Eye (tissue), 1 donor: ENCODE results near the gene IQGAP3.
"Not testable (repeated sequence)": the region's sequence is repeated elsewhere in the genome, so short reads cannot be mapped to it uniquely, and the experiment has no call there.

Experiments
- DNase-seq: peaks from one replicate; pipeline ENCODE4 v3.0.0-alpha.2; 2015

IQGAP3 gene, protein sequence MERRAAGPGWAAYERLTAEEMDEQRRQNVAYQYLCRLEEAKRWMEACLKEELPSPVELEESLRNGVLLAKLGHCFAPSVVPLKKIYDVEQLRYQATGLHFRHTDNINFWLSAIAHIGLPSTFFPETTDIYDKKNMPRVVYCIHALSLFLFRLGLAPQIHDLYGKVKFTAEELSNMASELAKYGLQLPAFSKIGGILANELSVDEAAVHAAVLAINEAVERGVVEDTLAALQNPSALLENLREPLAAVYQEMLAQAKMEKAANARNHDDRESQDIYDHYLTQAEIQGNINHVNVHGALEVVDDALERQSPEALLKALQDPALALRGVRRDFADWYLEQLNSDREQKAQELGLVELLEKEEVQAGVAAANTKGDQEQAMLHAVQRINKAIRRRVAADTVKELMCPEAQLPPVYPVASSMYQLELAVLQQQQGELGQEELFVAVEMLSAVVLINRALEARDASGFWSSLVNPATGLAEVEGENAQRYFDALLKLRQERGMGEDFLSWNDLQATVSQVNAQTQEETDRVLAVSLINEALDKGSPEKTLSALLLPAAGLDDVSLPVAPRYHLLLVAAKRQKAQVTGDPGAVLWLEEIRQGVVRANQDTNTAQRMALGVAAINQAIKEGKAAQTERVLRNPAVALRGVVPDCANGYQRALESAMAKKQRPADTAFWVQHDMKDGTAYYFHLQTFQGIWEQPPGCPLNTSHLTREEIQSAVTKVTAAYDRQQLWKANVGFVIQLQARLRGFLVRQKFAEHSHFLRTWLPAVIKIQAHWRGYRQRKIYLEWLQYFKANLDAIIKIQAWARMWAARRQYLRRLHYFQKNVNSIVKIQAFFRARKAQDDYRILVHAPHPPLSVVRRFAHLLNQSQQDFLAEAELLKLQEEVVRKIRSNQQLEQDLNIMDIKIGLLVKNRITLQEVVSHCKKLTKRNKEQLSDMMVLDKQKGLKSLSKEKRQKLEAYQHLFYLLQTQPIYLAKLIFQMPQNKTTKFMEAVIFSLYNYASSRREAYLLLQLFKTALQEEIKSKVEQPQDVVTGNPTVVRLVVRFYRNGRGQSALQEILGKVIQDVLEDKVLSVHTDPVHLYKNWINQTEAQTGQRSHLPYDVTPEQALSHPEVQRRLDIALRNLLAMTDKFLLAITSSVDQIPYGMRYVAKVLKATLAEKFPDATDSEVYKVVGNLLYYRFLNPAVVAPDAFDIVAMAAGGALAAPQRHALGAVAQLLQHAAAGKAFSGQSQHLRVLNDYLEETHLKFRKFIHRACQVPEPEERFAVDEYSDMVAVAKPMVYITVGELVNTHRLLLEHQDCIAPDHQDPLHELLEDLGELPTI (N-terminal part only)

DNA sequence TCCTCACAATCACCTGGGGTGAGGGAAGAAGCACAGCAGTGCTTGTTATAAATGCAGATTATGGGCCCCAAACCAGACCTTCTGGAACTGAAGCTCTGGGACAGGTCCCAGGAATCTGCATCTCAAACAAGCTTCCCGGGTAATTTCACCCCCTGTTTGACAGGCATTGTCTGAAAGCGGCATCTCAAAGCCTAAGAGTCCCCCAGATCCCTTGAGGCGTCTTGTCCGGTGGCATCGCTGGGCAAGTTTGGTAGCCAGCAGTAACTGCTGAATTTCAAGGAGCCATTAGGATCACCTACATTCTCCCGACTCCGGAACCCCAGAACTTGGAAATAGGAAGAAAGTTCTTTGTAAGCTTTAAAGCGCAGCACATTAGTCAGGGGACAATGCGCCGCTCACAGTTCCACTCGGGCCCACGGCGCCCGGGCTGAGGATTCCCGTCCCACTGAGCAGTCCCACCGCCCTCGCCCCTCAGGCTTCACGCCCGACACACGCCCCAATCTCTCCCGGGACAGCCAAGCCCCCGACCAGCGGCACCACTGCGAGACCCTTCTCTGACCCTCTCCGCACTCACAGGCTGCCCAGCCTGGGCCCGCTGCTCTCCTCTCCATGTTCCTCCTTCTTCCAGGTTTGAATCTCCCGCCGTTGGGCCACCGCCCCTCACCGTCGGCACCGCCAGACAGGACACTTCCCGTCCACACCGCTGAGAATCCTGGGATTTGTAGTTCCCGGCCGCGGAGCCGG, at the start of gene IQGAP3:
Gene IQGAP3, minus strand, starts transcription at position 647 of the 744 bp plus-strand sequence. Its CDS starts 36 bp downstream, at position 611.
- DNase-seq, result peak; percentile 94

DNA sequence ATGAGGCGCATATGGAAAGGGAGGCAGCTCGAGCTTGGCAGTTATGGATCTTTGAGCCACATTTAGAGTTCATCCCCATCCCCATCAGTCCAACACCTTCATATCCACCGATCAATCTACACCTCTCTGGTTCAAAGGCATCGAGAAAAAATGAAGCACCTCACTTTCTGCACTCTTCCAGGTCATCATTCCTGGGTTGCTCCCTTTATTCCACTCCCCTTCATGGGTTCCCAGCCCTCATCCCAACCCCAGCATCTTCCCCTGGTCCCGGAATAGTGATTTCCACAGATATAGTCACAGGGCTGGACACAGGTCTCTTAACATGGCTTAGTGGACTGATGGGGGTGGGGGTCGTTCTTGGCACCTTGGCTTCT, 47.2 kb upstream of the IQGAP3 start:
- DNase-seq, result no peak

DNA sequence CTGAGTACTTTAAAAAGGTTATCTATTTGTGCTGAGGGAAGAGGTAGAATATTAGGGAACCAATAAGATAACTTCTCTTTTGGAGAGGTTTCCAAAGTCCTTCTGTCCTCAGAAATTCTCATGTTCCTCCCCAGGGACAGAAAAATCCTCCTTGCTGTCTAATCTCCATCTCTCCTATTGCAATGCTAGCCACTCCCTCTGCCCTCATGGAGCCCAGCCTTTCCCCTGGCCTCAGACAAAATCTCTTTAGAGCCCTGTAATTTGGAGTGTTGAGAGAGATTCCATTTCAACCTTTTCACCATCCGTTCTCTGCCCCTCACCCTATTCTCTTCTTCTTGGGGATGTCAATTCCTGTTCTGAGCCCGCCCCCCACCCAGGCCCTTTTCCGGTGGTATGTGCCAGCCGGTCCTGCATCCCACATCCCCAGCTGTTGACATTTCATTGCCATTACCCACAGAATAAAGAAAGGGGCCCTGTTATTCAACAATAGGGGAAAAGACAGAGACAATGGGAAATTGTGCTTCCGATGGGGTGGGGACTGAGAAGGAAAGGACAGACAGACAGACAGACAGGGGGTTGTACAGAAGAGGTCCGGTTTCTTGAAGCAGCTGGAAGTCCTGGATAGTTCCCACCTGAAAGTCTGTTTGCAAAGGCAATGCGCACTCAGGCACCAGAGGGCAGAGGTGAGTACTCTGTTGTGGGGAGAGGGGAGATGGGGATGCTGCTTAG, 46.7 kb upstream of the IQGAP3 start, which contains the start of gene HAPLN2:
Gene HAPLN2, plus strand, starts transcription at position 563 of the 729 bp plus-strand sequence. CDS start 4,076 bp downstream, outside the sequence.
- peak; percentile 58 for DNase-seq

GRCh38 chr1:156616463-156616862, 44.1 kb upstream of the IQGAP3 start:
- DNase-seq, result no peak

DNA sequence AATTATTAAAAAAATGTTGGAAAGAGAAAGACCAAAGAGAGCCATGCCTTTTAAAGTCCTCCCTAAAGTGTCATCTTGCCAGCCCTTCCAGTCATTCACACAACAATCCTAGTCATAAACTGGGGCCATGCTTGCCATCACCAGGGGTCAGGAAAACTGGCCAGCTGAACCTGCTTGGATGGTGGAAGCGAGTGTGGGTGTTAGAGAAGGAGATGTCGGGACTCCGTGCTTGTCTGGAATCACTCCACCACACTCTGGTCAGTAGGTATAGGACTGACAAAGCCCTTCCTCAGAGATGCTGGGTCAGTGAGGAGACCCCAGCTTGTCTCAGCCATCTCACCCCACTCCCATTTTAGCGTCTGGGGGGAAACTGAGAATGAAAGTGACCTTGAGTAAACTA, 43.6 kb upstream of the IQGAP3 start:
- no peak for DNase-seq

DNA sequence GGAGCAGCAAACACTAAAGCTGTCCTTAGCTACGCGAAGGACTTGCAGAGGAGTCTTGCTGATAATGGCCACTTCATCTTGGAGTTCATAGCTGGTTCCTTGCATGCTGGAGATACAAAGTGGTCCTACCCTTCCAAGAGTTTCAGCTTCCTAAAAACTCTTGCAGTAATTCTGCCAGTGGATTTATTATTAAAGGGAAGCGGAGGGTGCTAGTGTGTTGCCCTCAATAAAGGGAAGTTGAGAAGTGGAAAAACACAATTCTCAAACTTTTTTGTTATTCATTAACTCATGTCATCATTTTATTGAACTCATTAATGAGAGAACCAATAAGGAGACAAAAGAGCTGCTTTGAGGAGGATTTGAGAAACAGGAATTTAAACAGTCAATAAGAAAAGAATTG, 40.3 kb upstream of the IQGAP3 start:
- no peak for DNase-seq

DNA sequence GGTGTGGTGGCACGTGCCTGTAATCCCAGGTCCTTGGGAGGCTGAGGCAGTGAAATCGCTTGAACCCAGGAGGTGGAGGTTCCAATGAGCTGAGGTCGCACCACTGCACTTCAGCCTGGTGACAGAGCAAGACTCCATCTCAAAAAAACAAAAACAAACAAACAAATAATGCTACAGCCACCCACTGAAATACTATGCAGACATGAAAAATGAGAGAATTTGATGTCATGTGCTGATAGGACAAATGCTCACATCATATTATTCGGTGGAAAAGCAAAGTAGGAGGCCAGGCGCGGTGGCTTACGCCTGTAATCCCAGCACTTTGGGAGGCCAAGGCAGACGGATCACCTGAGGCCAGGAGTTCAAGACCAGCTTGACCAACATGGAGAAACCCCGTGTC, 37.7 kb upstream of the IQGAP3 start:
- DNase-seq, result not testable (repeated sequence)

DNA sequence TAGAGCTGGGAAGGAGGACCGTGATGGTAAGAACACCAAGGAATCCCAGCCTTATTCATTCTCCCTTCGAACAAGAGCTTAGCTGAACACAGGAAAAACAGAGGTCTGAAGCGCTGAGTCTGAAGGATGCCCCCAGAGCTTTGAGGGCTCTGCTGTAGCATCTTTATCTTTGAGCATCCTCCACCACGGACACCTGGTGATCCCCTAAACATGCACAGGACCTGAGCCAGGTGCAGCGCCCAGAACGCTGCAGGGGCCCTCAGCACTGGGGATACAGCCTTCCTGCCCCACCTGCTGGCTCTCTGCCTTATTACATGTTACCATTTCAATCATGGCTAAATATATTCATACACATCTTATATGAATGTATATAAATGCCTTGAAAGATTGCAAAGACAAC, 36.6 kb upstream of the IQGAP3 start:
- peak; percentile 61 for DNase-seq

GRCh38 chr1:156608036-156608674, 35.8 kb upstream of the IQGAP3 start:
- peak; percentile 84 for DNase-seq

- not testable (repeated sequence) for DNase-seq
Observed at GRCh38 chr1:156607344-156607743, 35.0 kb upstream of the IQGAP3 start.

DNA sequence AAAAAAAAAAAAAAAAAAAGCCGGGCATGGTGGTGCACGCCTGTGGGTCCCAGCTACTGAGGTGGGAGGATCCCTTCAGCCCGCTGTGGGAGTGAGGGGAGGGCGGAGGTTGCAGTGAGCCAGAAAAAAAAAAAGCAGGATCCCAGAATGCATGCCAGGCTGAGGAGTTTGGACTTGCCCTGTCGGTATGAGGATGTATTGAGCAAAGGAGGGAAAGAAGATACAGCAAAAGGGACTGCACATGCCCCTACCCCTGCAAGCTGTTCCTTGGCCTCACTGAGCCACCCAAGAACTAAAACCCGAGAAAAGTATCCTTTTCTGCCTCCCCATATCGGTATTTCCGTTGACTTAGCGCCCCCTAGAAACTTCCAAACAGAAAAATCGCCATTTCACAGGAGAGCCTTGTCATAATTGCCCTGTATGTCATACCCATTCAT, 30.2 kb upstream of the IQGAP3 start:
- DNase-seq, result no peak

- no peak for DNase-seq
Observed at GRCh38 chr1:156601892-156602291, 29.5 kb upstream of the IQGAP3 start.

- DNase-seq, result peak; percentile 95
Observed at GRCh38 chr1:156601122-156601830, 28.9 kb upstream of the IQGAP3 start, which contains the start of gene GPATCH4. GPATCH4 (minus strand) TSS chr1:156601479.

DNA sequence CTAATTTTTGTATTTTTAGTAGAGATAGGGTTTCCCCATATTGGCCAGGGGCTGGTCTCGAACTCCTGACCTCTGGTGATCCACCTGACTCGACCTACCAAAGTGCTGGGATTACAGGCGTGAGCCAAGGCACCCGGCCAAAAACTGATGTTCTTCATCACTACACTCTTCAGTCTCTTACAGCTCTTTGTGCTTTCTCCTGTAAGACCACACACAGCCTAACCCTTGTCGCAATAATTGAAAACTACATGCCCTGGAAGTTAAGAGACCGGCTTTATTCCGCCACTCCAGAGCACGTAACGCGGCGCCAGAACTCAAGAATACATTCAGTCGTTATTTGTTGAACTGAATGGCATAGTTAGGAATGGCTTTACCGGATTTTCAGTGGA, 28.4 kb upstream of the IQGAP3 start:
- DNase-seq, result no peak

- DNase-seq, result no peak
Observed at GRCh38 chr1:156599811-156600210, 27.4 kb upstream of the IQGAP3 start.

DNA sequence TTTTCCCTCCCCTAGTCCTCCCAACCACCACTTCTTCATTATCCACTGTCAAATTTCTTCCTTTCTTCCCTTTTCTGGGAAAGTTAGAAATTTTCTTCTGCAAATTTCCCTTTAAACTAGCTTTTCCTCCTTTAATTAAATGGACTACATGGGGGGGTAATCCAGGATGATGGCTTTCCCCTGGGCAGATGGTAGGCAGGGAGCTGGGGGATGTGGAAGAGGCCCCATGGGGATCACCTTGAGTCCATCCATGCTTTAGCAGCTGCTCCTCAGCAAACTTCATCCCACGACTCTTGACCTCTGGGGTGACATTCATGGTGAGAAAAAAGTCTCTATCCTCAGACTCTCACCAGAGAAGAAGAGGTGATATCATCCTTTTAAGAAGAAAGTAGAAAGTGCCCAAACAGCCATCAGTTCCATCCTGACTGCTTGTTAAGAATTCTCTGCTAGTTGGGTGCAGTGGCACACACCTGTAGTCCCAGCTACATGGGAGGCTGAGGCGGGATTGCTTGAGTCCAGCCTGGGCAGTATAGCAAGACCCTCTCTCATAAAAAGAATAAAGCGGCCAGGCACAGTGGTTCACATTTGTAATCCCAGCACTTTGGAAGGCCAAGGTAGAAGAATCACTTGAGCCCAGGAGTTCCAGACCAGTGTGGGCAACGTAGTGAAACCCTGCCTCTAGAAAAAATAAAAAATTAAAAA, 26.5 kb upstream of the IQGAP3 start:
- no peak for DNase-seq

GRCh38 chr1:156598125-156598524, 25.8 kb upstream of the IQGAP3 start:
- no peak for DNase-seq

- no peak for DNase-seq
Observed at GRCh38 chr1:156596426-156596825, 24.1 kb upstream of the IQGAP3 start.

DNA sequence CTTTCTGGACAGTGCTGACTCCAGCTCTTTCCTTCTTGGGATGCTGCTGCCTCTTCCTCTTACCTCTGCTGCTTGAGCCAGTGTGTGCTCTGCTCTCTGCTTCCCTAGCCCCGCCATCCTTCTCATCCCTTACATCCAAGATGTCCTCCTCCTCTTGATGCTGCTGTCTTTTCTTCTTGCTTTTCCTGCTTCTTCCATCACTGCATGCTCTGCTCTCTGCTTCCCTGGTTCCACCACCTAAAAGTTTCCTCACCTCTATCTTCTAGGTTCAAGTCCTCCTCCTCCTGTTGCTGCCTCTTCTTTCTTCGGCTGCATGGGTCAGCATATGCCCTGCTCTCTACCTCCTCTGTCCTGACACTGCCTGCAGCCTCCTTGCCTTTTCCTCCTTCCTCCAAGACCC, 22.7 kb upstream of the IQGAP3 start:
- DNase-seq, result no peak
